GM12874 (cell line): ENCODE results near the gene MBD3L5.

ENCODE experiments used
- TF ChIP-seq, protein P1 (sequence below): IDR thresholded peaks from 2 replicates; pipeline ENCODE4 v1.5.1; 2011; ENCODE audit warnings: low read depth, mild to moderate bottlenecking, control low read depth, low read length, moderate library complexity; ENCODE audit not compliant: insufficient read depth

Gene MBD3L5

DNA sequence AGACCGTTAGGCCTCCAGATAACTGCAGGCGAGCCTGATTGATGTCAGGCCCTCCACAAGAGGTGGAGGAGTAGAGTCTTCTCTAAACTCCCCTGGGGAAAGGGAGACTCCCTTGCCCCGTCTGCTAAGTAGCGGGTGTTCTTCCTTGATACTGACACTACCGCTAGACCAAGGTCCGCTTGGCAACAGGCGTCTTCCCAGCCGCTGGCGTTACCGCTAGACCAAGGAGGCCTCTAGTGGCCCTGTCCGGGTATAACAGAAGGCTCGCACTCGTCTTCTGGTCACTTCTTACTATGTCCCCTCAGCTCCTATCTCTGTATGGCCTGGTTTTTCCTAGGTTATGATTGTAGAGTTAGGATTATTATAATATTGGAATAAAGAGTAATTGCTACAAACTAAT lies 36.7 kb downstream of the MBD3L5 start:
- TF ChIP-seq, protein P1, sequence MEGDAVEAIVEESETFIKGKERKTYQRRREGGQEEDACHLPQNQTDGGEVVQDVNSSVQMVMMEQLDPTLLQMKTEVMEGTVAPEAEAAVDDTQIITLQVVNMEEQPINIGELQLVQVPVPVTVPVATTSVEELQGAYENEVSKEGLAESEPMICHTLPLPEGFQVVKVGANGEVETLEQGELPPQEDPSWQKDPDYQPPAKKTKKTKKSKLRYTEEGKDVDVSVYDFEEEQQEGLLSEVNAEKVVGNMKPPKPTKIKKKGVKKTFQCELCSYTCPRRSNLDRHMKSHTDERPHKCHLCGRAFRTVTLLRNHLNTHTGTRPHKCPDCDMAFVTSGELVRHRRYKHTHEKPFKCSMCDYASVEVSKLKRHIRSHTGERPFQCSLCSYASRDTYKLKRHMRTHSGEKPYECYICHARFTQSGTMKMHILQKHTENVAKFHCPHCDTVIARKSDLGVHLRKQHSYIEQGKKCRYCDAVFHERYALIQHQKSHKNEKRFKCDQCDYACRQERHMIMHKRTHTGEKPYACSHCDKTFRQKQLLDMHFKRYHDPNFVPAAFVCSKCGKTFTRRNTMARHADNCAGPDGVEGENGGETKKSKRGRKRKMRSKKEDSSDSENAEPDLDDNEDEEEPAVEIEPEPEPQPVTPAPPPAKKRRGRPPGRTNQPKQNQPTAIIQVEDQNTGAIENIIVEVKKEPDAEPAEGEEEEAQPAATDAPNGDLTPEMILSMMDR = peak; percentile 10; the same call in 1 of the 2 replicates

DNA sequence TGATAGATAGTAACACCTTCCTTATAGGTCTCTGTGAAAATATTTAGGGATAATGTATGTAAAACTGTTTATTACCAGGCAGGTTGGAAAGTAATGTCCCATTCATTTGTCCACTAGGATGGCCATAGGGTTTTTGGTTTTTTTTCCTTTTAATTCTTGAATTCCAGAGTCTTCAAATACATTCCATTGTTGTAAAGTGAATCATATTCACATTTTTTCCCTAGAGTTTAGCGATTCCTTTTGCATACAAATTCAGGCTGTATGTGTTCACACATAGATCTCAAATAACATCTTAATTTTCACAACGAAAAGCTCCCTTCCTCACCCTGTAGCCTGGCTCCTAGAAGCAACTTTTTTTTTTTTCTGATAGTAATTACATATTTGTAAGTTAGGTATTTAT lies 37.3 kb downstream of the MBD3L5 start:
- TF ChIP-seq, protein P1 = no peak

DNA sequence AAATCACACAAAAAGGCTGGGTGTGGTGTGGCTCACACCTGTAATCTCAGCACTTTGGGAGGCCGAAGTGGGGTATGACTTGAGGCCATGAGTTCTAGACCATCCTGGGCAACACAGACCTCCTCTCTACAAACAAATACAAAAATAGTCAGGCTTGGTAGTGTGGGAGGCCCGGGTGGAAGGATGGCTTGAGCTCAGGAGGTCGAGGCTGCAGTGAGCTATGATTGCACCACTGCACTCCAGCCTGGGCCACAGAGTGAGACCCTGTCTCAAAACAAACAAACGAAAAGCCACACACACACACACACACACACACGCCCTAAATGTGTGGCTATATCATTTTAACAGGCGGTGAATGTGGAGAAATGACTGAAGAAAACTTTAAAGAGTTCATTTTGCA lies 38.2 kb downstream of the MBD3L5 start:
- TF ChIP-seq, protein P1 = no peak

DNA sequence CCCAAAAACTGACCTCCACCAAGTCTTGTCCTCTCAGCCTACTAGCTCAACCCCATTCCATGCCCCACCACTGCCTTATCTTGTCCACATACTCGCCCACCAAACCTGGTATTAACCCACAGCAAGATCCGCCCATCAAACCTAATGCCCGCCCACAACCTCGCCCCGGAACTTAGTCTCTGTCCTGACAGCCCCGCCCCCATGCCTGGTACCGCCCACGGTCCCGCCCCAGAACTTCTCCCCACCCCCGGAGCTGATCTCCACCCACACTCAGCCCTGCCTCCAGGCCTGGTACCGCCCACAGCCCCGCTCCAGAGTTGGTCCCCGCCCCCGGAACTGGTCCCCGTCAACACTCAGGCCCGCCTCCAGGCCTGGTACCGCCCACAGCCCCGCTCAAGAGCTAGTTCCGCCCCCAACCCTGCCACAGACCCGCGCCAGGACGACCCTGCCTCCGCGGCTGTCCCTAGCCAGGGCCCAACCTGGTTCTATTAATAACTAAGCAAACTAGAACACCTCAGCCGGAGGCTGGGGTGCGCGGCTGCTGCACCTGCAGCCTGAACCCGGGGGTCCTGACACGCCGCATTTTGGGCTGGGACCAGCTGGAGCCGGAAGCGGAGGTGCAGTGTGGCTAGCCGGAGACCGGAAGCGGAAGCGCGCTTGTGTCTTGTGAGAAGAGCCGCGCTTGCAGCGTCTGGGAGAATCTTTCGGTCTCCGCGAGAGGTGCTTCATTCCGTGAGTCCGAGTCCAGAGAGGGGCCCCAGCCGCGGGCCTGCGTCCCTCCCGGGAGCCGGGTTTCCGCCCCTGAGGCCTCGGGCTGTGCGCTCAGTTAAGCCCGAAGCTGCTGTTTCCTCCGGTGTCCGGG lies 38.9 kb downstream of the MBD3L5 start, which contains the start of gene ZNF557:
ZNF557 (plus strand) TSS at position 662 of the 862 bp plus-strand sequence. CDS start 5,372 bp downstream, outside the sequence.
- TF ChIP-seq, protein P1 = no peak

DNA sequence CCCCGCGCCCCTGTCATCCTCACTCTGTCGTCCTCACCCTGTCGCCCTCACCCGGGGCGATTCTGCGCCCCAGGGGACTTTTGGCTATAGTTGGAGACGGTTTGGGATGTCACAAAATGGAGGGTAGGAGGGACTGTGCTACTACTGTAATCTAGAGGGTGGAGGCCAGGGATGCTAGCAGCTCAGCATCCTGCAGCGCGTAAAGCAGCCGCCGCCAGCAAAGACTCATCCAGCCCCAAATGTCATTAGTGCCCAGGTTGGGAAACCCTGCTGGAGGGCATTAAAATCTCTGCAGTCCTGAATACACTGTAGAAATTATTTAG lies 39.5 kb downstream of the MBD3L5 start:
- TF ChIP-seq, protein P1 = no peak

DNA sequence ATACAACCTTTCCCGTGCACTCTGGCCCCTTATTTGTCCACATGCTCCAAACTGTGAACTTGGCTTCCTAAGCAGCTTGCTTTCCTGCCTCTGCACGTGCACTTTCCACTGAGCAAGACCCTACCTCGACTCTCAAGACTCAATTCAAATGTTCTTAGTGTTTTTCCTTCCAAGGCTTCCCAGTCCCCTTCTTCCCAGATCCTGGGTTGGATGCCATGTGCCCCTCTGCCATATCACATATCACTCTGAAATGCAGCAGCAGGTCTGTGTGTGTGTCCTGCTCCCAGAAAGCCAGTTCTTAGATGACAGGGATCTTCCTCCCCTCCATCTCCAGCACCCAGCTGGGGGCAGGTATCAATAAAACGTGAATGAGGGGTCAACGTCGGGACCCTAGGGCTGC lies 42.2 kb downstream of the MBD3L5 start:
- TF ChIP-seq, protein P1 = no peak

DNA sequence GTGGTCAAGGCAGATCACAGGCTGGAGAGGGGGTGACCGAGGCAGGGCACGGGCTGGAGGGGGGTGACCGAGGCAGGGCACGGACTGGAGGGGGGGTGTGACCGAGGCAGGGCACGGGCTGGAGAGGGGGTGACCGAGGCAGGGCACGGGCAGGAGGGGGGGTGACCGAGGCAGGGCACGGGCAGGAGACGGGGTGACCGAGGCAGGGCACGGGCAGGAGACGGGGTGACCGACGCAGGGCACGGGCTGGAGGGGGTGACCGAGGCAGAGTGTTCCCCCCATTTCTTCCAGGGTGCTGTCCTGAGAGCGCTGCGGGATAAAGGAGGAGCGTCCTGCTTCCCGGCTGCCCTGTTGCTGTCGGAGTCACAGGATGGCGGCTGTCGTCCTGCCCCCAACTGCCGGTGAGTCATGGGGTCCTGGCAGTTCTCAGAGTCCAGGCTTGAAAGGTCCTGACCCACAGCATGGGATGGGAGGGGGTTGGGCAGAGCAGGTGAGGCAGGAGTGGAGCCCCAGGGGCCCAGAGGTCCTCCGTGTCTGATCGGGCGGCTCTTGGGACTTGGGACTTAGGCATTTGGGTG lies 44.4 kb downstream of the MBD3L5 start:
- TF ChIP-seq, protein P1 = no peak
